Astrocyte of the spinal cord (primary cell): ENCODE data around the gene SCN4B.

Experiments used
- DNase-seq: peaks from one replicate; pipeline ENCODE4 v3.0.0; 2011; ENCODE audit warnings: low read depth, low spot score
- H3K4me3 ChIP-seq: 2 replicates; pipeline ENCODE4 v1.5.1; 2011; ENCODE audit warnings: low read depth, mild to moderate bottlenecking, low read length, moderate library complexity
- in situ Hi-C: cut with HindIII; loops from 2 replicates; pipeline ENCODE4 v1.10.0; 2017; ENCODE audit warnings: low sequenced_read_pairs
- TF ChIP-seq, protein P1 (sequence below): IDR thresholded peaks from 2 replicates; pipeline ENCODE4 v1.5.1; 2012; ENCODE audit warnings: low read depth, mild to moderate bottlenecking, low read length, inconsistent platforms

SCN4B gene

GRCh38 chr11:118104491-118104890 is 48.1 kb downstream of the SCN4B start:
- no peak for DNase-seq
- H3K4me3 ChIP-seq, result no peak overlapping the region
- TF ChIP-seq, protein P1, sequence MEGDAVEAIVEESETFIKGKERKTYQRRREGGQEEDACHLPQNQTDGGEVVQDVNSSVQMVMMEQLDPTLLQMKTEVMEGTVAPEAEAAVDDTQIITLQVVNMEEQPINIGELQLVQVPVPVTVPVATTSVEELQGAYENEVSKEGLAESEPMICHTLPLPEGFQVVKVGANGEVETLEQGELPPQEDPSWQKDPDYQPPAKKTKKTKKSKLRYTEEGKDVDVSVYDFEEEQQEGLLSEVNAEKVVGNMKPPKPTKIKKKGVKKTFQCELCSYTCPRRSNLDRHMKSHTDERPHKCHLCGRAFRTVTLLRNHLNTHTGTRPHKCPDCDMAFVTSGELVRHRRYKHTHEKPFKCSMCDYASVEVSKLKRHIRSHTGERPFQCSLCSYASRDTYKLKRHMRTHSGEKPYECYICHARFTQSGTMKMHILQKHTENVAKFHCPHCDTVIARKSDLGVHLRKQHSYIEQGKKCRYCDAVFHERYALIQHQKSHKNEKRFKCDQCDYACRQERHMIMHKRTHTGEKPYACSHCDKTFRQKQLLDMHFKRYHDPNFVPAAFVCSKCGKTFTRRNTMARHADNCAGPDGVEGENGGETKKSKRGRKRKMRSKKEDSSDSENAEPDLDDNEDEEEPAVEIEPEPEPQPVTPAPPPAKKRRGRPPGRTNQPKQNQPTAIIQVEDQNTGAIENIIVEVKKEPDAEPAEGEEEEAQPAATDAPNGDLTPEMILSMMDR, result no peak
- in situ Hi-C loops, result no loop called here

DNA sequence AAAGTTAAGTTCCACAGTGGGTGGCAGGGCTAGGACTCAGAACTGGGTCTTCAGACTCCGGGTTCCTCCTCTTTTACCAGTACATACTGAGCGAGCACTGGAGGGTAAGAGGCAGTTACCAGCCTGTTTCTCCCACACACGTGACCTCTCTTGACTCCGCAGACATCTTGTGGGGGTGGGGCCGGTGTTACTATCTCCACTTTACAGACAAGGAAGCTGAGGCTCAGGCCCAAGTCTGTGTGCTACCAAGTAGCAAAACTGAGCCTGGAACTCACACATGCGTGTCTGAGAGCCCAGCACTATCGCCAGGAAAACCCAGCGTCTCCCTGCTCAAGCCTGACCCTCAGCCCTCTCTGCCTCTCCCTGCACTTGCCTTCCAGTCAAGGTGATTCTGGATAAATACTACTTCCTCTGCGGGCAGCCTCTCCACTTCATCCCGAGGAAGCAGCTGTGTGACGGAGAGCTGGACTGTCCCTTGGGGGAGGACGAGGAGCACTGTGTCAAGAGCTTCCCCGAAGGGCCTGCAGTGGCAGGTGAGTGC is 49.8 kb downstream of the SCN4B start:
- H3K4me3 ChIP-seq, result no peak overlapping the region
- TF ChIP-seq, protein P1, result no peak
- in situ Hi-C loops, result no loop called here
- no peak for DNase-seq

GRCh38 chr11:118100691-118101232 is 51.9 kb downstream of the SCN4B start:
- H3K4me3 ChIP-seq, result no peak overlapping the region
- no peak for DNase-seq
- in situ Hi-C loops, result no loop called here
- TF ChIP-seq, protein P1, result no peak

DNA sequence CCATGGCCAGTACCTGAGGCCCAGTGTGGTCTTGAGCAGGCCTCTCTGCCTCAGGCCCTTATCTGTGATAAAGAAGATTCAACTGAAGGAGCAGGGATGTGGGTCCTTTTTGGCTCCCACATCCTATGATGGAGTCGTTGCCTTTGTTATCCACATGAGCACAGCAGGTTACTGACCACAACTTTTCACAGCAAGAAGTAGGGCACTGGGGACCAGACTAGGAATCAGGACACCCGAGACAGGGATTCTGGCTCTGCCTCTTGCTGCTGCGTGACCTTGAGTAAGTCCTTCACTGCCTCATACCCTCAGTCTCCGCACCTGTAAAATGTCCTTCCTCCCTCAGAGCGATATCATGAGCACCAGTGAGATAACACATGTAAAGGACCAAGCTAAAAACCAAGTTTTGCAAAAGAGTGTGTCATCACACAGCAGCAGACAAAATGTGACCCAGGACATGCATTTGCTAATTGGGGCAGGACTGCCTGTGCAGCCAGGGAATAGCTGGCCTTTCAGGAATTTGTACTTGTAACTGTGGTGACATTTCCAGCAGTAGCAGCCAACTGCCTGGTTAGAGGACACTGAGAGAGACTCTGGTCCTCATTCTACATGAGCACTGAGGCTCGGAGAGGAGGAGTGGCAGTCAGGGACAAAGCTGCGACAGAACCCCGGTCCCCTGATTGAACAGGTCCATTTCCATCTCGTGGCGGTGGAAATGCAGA is 52.6 kb downstream of the SCN4B start:
- DNase-seq, result no peak

GRCh38 chr11:118098996-118099837 is 53.4 kb downstream of the SCN4B start:
- in situ Hi-C loops, result no loop called here
- DNase-seq, result no peak
- TF ChIP-seq, protein P1, result no peak
- H3K4me3 ChIP-seq, result no peak overlapping the region

More for the DNA sequence above, 52.6 kb downstream of the SCN4B start:
- in situ Hi-C loops, result no loop called here
- TF ChIP-seq, protein P1, result no peak
- no peak overlapping the region for H3K4me3 ChIP-seq

DNA sequence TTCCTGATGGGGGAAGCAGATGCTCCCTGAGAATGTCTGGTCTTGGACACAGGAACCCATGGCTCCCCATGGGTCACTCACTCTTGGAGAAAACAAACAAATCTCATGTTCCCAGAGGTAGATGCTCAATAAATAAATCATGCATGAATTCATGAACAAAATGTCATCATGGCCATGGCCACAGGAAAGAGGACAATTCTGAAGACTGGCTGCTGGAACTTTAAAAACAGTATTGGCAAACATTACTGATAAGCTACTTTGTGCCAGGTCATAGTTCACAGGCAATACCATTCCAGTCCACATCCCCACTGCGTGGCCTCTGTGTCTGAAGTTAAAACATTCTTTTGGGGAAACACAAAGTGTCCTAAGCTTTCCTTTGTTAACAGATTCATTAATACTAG is 56.7 kb downstream of the SCN4B start:
- H3K4me3 ChIP-seq, result no peak overlapping the region
- no peak for DNase-seq
- in situ Hi-C loops, result no loop called here
- TF ChIP-seq, protein P1, result no peak
